Measurements from ENCODE around the gene PTBP3.
A peak's percentile ranks its signal among the peaks of the same experiment; 100 is the strongest.

Gene PTBP3

DNA sequence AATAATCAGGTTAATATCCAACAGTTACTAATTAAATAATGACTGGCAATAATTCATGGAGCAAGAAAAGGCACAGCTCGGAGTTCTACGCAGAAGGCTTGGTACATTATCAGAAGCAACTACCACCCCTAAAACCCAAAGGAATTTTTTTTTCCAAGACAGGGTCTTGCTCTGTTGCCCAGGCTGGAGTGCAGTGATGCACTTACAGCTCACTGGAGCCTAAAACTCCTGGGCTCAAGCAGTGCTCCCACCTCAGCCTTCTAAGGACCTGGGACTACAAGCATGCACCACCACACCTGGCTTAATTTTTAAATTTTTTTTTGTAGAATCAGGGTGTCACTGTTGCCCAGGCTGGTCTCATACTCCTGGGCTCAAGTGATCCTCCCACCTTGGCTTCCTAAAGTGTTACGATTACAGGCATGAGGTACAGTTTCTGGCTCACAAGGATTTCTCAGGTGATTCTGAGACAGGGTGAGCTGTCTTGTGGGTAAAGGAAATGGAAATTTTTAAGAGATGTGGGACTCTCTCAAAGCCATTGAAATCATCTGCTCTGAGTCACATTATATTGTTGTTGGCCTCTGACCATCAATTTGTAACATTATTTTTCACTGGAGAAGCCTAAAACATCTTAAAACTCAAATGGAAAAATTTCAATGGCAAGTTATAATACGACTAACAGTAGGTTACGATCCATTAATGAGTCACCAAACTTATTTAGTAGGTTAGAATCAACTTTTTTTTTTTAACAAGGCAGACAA lies 26.8 kb upstream of the PTBP3 start:
- DNase-seq, result no peak

- no peak for DNase-seq
Measured at GRCh38 chr9:112355427-112355897, 22.0 kb upstream of the PTBP3 start.

DNA sequence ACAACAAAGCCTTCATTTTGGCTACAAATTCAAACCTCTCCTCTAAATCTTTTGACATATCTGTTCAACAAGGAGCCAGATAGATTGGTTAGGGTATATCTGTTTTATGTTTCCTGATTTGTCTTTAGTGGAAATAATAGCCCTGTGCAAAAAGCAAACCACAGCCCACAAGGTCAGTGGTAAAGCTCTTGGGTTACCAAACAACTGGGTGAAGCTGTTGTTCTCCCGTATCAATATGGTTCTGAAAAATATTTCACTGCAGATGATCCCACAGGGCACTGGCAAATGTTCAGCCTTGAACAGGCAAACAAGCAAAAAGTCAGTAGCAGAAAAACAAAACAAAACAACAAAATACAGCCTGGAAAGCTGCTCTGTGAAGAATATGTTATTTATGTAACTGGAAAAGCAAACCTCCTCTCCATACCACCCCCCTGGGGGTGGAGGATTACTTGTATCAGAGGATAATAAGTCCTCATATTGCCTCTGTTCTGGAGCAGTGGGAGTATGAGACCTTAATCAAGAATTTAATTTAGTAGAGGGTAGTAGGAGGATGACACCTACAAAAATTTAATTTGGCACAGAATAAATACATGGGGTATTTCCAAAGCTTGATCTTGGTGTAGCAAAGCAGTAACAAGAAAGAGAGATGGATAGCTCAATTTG lies 20.8 kb upstream of the PTBP3 start:
- no peak for DNase-seq

- no peak for DNase-seq
Measured at GRCh38 chr9:112352209-112352608, 18.8 kb upstream of the PTBP3 start.

DNA sequence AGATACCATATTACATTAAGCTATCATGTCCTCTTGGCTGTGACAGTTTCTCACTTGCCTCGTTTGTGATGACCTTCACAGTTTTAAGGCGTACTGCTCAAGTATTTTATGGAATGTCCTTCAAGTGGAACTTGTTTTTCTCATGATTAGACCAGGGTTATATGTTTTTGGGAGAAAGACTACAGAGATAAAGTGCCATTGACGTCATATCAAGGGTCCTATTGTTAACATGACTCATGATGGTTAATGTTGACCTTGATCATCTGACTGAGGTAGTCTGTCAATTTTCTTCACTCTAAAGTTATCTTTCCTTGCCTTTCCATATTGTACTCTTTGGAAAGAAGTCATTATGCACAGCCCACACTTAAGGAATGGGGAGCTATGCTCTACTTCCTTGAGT lies 17.8 kb upstream of the PTBP3 start:
- DNase-seq, result no peak

DNA sequence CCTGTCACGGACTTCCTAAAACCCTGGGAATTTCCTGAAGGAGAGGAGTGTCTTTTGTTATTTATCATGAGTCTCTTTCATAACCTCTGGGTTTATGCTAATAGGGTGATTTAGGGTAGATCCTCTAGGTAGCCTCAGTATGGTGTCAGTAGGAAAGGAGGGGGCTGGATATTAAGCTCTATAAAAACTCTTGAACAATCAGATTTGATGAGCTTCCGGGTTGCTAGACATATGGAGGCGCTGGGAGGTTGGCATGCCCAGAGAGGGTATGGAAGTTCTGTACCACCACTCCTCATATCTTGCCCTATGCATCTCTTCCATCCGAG lies 15.6 kb upstream of the PTBP3 start:
- no peak for DNase-seq

- DNase-seq, result peak; percentile 25
Measured at GRCh38 chr9:112348257-112349007, 15.0 kb upstream of the PTBP3 start.

DNA sequence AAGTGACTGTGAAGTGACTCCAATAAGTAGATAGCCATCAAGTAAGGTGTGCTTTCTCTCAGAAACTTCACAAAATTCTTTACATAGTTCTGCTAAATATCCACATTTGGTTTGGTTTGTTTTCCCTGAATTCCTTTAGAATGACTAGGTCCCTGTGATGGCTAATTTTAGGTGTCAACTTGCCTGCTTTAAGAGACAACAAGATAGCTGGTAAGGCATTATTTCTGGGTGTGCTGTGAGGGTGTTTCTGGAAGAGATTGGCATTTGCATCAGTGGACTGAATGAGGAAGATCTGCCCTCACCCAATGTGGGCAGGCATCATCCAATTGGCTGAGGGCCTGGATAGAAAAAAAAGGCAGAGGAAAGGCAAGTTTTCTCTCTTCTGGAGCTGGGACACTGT lies 8.3 kb upstream of the PTBP3 start:
- no peak for DNase-seq

- no peak for DNase-seq
Measured at GRCh38 chr9:112339886-112340285, 6.5 kb upstream of the PTBP3 start.

DNA sequence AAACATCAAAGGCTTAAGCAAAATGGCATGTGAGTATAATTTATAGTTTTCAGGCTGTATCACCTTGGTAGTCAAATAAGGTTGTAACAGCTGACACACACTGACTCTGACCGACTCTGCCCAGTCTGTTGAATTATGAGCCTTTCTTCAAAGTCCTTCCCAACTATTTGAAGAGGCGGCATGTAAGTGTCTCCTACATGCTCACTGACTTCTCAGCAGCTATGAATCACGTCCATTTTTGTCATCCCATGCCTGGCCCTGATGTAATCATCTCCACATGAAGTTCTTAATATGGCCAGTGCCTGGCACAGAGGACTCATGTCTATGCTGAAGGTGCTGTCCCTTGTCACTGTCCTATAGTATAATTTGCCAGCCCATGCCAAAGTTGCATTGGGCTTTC lies 5.1 kb upstream of the PTBP3 start:
- no peak for DNase-seq

DNA sequence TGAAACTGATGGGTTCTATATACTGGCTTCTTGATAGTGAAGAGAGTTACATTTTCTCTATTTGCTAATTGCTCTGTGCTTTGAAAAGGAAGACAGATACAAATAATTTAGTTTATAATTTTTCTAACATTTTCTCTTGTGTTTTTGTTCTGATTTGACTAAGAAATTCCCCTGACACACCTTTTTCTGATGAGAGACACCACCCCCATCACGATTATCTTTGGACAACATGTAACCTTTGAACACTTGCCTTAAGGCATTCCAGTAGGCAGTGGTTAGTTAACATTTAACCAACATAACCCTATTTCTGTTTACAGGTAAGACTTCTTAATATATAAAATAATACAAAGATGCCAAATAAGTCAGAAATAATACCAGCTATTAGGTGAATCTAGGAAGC lies 4.1 kb upstream of the PTBP3 start:
- DNase-seq, result no peak

DNA sequence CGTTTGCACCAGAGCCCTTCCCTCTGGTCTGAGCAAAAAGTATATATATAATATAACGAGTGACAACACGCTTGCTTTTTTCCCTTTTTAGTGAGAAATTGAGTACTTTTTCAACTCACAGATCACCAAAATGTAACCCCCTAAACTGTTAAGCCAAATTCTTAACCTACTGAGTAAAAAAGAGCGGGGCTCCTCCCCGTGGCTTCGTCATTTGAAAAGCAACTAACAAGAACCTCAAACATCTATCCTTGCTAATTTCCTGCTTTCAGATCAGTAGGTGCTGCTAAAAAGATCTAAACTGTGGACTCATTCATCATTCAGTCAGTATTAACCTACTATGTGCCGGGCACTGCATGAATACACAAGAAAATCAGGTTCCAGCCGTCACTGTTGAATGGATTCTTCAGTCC lies 1.0 kb upstream of the PTBP3 start:
- peak; percentile 68 for DNase-seq

GRCh38 chr9:112333639-112334431 lies 416 bp upstream of the PTBP3 start:
- peak; percentile 92 for DNase-seq

DNA sequence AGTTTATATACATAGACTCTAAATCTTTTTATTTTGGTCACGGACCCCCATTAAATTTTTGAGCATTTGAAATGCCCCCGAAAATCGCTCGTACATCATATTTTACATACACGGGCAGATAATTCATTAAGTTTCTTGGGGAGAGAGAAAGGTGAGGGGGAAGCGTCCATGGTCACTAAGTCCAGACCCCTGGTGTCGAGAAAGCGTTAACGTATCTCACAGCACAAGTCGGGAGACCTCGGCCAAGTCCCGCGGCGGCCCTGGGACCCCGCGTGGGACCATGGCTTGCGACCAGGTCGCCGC lies 794 bp downstream of the PTBP3 start:
- DNase-seq, result peak; percentile 65

DNA sequence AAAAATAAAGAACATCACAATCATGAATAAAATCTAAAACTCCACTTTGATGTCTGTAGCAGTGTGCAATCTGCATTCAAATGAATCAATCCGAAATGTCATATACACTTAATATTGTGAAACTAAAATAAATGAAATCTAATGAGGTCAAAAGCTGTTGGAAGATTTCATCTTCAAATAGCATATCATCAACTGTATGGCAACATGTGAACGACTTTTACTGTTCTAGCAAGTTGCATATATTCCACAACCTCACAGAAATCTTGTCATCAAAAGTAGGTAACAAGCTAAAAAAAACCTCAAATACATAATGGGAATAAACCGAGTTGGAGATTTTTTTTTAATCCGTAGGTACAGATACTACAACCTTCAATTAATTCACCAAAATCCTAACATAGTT lies 1.2 kb downstream of the PTBP3 start:
- DNase-seq, result no peak

DNA sequence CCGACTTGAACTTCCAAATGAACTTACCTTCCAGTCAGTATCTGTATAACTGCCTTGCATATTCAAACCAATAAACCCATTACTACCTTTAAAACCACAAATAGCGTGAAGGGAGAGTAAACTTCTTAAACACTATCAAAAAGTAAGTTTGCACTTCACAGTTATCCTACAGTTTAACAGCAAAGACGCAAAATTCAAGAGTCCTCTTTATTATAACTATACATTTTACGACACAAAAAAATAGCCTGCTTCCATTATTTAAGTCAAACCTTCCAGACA lies 1.8 kb downstream of the PTBP3 start:
- DNase-seq, result peak; percentile 18

- DNase-seq, result no peak
Measured at GRCh38 chr9:112328545-112328944, 4.9 kb downstream of the PTBP3 start.

DNA sequence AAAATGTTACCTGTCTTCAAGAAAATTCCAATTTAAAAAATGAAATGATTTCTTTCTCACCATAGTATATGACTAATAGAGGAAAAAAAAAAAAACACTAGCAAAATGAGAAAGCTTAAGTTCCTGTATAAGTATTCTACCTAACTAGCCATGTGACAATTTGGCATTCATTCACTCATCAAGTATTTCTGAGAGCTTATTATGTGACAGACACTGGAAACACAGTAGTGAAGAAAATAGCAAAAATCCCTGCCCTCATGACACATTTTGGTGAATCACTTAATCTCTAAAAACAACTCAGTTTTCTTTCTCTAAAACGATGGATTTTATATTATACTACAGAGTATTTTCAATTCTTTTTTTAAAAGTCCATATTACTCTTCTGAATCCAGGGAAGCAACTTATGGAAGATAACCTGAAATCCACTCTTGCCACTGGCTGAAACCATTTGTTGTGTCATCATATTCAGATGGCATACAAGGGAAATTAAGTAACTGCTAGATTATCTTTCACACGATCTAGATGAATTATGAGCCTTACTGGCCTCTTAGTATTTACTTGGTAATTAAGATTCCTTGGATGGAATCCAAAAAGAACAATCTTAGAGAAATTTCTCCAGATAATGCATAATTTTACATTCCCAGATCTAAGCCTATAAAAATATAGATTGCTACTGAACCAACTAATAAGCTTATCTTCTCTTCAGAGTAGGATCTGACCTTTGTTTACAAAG lies 5.5 kb downstream of the PTBP3 start:
- DNase-seq, result no peak

DNA sequence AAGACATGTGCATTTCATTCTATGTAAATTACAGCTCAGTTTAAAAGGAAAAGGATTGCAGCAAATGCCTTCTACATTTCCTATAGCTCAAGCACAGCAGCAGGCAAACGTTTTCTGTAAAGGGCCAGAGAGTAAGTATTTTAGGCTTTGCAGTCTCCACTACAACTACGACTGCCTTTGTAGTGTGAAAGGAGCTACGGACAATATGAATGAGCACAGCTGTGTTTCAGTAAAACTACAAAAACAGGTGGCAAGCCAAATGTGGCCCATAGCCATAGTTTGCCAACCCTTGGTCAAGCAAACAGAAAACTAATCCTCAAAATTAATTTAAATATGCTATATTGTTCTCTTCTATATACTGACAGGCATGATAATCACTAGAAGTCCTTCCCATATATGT lies 7.2 kb downstream of the PTBP3 start:
- no peak for DNase-seq

DNA sequence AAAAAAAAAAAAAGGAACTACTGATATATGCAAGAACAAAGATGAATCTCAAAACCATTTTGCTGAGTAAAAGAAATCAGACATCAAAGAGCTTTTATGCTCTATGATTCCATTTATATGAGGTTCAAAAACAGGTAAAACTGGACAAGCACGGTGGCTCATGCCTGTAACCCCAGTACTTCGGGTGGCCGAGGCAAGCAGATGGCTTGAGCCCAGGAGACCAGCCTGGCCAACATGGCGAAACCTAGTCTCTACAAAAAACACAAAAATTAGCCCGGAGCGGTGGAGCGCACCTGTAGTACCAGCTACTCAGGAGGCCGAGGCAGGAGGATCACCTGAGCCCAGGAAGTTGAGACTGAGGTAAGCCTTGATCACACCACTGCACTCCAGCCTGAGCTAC lies 7.8 kb downstream of the PTBP3 start:
- DNase-seq, result no peak

- DNase-seq, result no peak
Measured at GRCh38 chr9:112325127-112325526, 8.3 kb downstream of the PTBP3 start.

DNA sequence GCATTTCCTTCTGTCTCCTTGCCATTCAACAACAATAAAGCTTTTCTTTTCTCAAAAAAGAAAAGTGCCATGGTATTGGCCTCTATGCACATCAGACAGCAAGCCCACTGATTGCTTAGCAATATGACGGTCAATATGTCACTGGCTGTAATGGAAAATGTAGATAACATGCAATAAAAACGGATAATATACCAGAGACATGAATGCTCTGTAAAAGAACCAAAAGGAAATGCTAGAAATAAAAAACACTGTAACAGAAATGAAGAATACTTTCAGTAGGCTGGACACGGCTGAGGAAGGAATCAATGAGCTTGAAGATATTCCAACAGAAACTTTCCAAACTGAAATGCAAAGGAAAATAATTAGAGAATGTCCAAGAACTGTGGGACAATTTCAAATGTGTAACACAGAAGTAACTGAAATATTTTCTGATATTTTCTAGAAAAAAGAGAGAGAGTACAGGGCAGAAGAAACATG lies 10.0 kb downstream of the PTBP3 start:
- DNase-seq, result no peak
